Islet of Langerhans (tissue), 1 donor: ENCODE data around the gene THRA.

Experiments used
- FAIRE-seq: peaks from one replicate; lab custom pipeline; 2011; peaks lifted over from hg19 to GRCh38; lab: Jason Lieb, UNC

The THRA gene

DNA sequence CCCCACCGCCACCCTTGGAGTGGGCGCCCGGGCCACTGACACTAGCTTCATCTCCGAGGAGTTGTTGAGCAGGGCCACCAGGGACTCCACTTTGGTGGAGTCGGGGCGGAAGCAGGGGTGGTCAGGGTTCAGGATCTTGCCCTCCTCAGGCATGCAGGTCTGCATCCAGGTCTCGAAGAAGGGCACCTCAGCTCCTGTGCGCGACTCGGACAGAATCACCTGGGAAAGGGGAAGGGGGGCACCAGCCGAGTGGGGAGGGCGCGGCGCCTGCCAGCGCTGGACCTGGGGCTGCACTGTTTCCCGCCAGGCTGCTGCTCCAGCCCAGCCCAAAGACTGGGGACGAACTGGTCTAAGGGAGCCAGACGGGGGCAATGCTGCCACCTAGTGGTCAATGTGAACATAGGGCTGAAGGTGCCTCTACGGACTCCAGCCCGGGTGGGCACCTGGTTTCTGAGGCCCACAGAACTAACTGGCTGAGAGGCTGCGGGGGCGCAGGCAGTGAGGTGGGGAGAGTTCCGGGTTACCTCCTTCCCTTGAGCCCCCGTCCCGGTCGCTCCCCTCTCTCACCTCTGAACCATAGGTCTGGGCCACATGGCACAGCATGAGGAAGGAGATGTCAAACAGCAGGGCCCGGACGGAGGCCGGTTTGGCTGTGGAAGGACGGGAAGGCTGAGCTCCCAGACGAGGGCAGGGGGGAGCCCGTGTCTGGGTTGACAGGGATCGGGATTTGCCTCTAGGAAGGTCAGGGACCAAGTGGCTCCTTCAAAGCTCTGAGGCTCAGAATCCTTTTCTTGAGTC is 35.8 kb upstream of the THRA start:
- FAIRE-seq, result no peak

GRCh38 chr17:40027614-40028012 is 35.2 kb upstream of the THRA start:
- no peak for FAIRE-seq

- no peak for FAIRE-seq
These were observed 34.2 kb upstream of the THRA start for GRCh38 chr17:40028595-40028994.

DNA sequence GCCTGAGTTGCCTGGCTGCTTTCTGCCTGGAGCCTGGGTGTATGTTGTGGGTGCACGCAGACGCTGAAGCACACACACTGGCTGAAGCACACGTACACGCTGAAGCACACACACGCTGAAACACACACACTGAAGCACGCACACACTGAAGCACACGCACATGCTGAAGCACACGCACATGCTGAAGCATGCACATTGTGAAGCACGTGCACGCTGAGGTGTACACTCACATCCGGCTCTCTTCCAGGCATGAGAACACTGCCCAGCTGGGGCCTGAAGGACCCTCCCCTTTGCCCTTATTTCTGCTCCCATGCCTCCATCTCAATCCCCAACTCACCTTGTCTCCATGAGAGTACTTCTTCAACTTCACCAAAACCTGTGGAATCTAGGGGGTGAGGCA is 31.1 kb upstream of the THRA start:
- FAIRE-seq, result no peak

- FAIRE-seq, result no peak
These were observed 30.1 kb upstream of the THRA start for GRCh38 chr17:40032322-40033320.

DNA sequence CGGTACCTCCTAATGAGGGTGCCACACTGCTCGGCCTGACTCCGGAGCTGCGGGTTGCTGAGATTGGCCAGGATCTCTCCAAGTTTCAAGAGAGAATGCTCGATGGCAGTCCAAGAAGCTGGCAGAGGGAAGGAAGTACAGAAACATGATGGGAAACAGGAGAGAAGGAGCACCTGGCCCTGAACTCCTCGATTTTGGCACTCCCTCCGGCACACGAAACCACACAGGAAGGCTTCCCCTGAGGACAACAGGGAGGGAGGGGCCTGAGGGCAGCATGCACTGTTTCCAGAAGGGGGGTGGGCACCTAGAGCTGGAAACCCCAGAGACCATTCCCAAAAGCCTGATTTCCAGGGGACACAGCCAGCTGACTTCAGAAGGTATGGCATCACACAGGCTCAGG is 29.4 kb upstream of the THRA start:
- FAIRE-seq, result no peak

GRCh38 chr17:40034426-40035161 is 28.2 kb upstream of the THRA start:
- no peak for FAIRE-seq

- no peak for FAIRE-seq
These were observed 27.6 kb upstream of the THRA start for GRCh38 chr17:40035162-40035559.

DNA sequence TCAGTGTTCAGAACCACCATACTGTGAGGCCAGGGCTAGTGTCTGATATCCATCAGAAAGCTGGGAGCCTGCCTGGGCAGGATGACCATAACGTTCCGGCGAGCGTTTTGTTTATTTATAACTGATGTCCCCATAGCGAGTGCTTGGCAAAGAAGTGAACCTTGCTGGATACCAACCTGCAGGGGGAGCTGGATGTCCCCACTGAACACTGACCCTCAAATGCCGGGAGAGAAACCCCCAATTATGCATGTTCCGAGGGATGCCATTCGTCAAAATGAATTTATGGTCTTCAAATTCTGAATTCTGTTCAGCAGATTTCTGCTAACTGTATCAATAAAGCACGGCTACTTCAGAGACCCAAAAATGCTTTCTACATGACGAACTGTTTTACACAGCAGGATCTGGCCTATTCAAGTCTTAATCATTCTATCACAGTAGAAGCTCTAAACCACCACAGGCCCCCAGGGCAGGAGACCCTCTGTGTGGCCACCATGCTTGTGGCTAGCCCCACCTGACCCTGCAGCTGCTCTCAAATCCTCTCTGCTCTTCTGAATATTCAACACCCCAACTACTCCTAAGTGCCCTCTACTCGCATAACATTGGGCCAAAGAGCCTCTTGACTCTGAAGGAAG is 23.8 kb upstream of the THRA start:
- no peak for FAIRE-seq

GRCh38 chr17:40041196-40041595 is 21.6 kb upstream of the THRA start:
- no peak for FAIRE-seq

GRCh38 chr17:40056379-40057015 is 6.3 kb upstream of the THRA start:
- FAIRE-seq, result no peak

- FAIRE-seq, result no peak
These were observed 4.5 kb upstream of the THRA start for GRCh38 chr17:40058186-40058784.

DNA sequence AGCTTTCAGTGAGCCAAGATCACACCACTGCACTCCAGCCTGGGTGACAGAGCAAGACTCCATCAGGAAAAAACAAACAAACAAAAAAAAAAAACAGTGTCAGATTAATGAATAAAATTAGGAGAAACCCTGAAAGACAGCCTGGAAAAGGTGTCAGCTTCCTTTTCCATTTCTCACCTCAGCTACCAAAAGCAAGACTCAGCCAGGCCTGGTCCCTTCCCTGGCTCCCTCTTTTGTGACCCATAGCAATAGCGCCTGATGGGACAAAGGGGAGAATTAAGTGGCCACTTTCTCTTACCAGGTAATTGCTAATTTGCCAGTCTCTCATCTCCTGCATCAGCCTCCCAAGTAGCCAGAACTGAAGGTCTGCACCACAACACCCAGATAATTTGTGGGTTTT is 3.9 kb upstream of the THRA start:
- no peak for FAIRE-seq

- FAIRE-seq, result no peak
These were observed 2.9 kb upstream of the THRA start for GRCh38 chr17:40059729-40060475.

DNA sequence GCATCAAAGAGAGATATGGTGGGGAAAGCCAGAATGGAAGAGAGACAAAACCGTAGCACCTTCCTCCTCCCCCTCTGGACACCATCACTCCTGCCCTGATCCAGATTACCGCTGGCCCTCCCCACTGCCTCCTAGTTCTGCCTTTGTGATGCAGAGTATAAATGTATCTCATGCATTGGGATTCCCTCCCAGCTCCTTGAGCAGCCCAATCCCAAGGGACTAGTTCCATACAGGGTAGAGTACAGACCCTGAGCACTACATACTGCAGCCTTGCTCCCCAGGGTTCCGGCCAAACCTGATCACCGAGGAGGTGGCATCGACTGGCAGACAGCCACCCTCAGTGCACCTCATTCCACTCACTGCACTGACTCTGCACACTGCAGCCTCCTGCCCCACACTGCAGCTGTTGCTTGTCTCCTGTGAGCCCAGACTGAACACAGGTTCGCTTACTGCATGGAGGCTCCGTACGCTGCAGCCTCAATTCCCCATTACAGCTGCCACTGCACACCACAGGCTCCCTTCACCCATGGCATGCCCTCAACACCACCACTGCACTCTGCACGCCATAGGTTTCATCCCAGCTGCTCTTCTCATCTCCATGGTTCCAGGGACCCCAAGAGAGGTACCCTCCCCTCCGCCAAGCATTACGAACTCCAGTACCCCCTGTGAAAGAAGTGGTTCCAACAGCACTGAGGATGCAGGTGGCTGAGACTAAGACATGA is 1.7 kb upstream of the THRA start:
- no peak for FAIRE-seq

GRCh38 chr17:40061609-40062038 is 1.1 kb upstream of the THRA start:
- no peak for FAIRE-seq

- no peak for FAIRE-seq
These were observed 514 bp downstream of the THRA start for GRCh38 chr17:40063187-40063771.

GRCh38 chr17:40063901-40064531 is 1.3 kb downstream of the THRA start:
- FAIRE-seq, result no peak
